Activated gamma-delta T cell treated with anti-CD3 and anti-CD28 coated beads, Interleukin-2, amount 50 U/mL, for 16 hours (primary cell): ENCODE data around the gene NEUROD4.

ENCODE experiments used
- DNase-seq: peaks from one replicate; pipeline ENCODE4 v3.0.0-alpha.2; 2020; ENCODE audit warnings: low read depth

The NEUROD4 gene

GRCh38 chr12:55061024-55061423 lies 41.2 kb downstream of the NEUROD4 start:
- no peak for DNase-seq

- DNase-seq = no peak
These were observed 43.5 kb downstream of the NEUROD4 start for GRCh38 chr12:55063291-55063690.

- no peak for DNase-seq
These were observed 45.8 kb downstream of the NEUROD4 start for GRCh38 chr12:55065535-55065934.

GRCh38 chr12:55067701-55068100 lies 47.9 kb downstream of the NEUROD4 start:
- DNase-seq = no peak

- DNase-seq = no peak
These were observed 48.7 kb downstream of the NEUROD4 start for GRCh38 chr12:55068416-55069010.

GRCh38 chr12:55072083-55072482 lies 52.3 kb downstream of the NEUROD4 start:
- DNase-seq = peak; percentile 64

- peak; percentile 69 for DNase-seq
These were observed 53.6 kb downstream of the NEUROD4 start for GRCh38 chr12:55073043-55074022.

- no peak for DNase-seq
These were observed 55.0 kb downstream of the NEUROD4 start for GRCh38 chr12:55074806-55075205.
